Heart right ventricle (tissue), 16 donors: Measurements from ENCODE around the gene PCBP1. TPM values are rescaled to one million over a fixed set of nuclear protein-coding genes. Genes with fewer than 3 reads are reported as not detected.

Experiments
- ATAC-seq, 8 donors: fragments of 200-7000 bp; cut with Tn5 transposase; one replicate each; pipeline ENCODE4 v1.9.1; 2020; ENCODE audit warnings: mild to moderate bottlenecking in 8 of 8, moderate library complexity in 8 of 8, moderate number of reproducible peaks in 1 of 8
- DNase-seq, 2 donors: peaks; one replicate each; pipeline ENCODE4 v3.0.0-alpha.2; 2020
- H3K27ac ChIP-seq, 10 donors: fragments of 200-600 bp; sonication (generic) in 2 of 10; one replicate each; pipeline versions ENCODE4 v1.5.0 to v1.8.0; 2020 to 2022; ENCODE audit warnings: mild to moderate bottlenecking in 3 of 10
- H3K27me3 ChIP-seq, 7 donors: fragments of 200-600 bp; one replicate each; pipeline ENCODE4 v1.8.0; 2021 to 2022; ENCODE audit warnings: mild to moderate bottlenecking in 2 of 7
- H3K36me3 ChIP-seq, 9 donors: fragments of 200-600 bp; sonication (generic) in 1 of 9; one replicate each; pipeline versions ENCODE4 v1.5.0 to v1.8.0; 2020 to 2022; ENCODE audit warnings: mild to moderate bottlenecking in 2 of 9
- H3K4me1 ChIP-seq, 9 donors: fragments of 200-600 bp; sonication (generic) in 1 of 9; one replicate each; pipeline versions ENCODE4 v1.5.0 to v1.8.0; 2020 to 2022; ENCODE audit warnings: mild to moderate bottlenecking in 4 of 9
- H3K4me3 ChIP-seq, 10 donors: fragments of 200-600 bp; sonication (generic) in 2 of 10; one replicate each; pipeline versions ENCODE4 v1.5.0 to v1.8.0; 2020 to 2022; ENCODE audit warnings: mild to moderate bottlenecking in 7 of 10, moderate library complexity in 2 of 10
- H3K9me3 ChIP-seq, 11 donors: fragments of 200-600 bp in 10 of 11; sonication (generic) in 2 of 11; one replicate each; pipeline versions ENCODE4 v1.5.0 to v1.8.0; 2013 to 2022; ENCODE audit warnings: mild to moderate bottlenecking in 2 of 11, control low read depth in 1 of 11, moderate library complexity in 1 of 11
- CTCF ChIP-seq, 9 donors: fragments of 200-600 bp; sonication (generic) in 2 of 9; IDR thresholded peaks; one replicate each; pipeline versions ENCODE4 v1.5.0 to v1.8.0; 2021 to 2022; ENCODE audit warnings: antibody characterized with exemption in 9 of 9, mild to moderate bottlenecking in 5 of 9, moderate library complexity in 1 of 9
- WGBS, 2 donors: extraction: QIAGEN DNeasy Blood & Tissue Kit; methylation state at CpG; one replicate each; pipeline ENCODE4 v1.1.7; 2013; ENCODE audit warnings: inconsistent platforms in 1 of 2; 5-methylcytosine and 5-hydroxymethylcytosine counted together
- intact Hi-C, 10 donors: fragments of 100-400 bp; cut with DNase I; formaldehyde crosslinking; loops; one replicate each; pipeline versions ENCODE4 v1.11.1 to v1.14.2; 2022
- polyA plus RNA-seq, 2 donors: library from polyadenylated mRNA; stranded (reverse); fragments of 200-250 nt; gene quantifications; one replicate each; pipeline ENCODE4 v1.2.3, GENCODE V29; 2013
- total RNA-seq, 10 donors: library from RNA; stranded (reverse); fragmentation: NEBNext Ultra II Directional in 3 of 10; extraction: Animal tissue kit (Norgen Biotek cat#: 25700) in 3 of 10; gene quantifications; one replicate each; pipeline versions ENCODE4 v1.2.1 to v1.2.4, GENCODE V29; 2021 to 2023
- donor health status: Arrhythmogenic right ventricular cardiomyopathy.
- donor health status: ischemic (EF 13 %, LVEDD 7.1; RV severe dilation, severe dysfunction).
- donor health status: healthy with polysubstance abuse.
- donor health status: DM: no; HTN: yes; CAD: no.
- donor health status: DM: no; HTN: no; CAD: no.
- donor health status: ischemic (EF 25% LVEDD 6.9; RV normal size, moderate dysfunction).
- donor health status: ischemic (EF 25% LVEDD 5.7; RV mildly dilated, moderate dysfunction).
- donor health status: healthy.
- donor health status: DM: yes; HTN: yes; CAD: no.
- donor health status: Ischemic cardiomyopathy.
- donor health status: ischemic (EF 35%, LVEDD 5.7; RV mildly dilated, moderate dysfunction).
- donor health status: nonischemic (EF 11% LVEDD 7.7; RV severe dilation, severe dysfunction).
- donor health status: DM: yes; HTN: yes; CAD: no.
- donor health status: PGD.
- donor health status: ischemic (EF 29% LVEDD 5.4; RV normal size, mild dysfunction).
- donor health status: nonischemic (EF 23%, LVEDD 6.1; RV moderate dilation, normal function).

PCBP1 gene
- total and polyA plus RNA-seq, 12 donors, result 197 to 288 (median 224) TPM

- peak overlapping the region; percentile 53 to 98 (median 86) for H3K4me3 ChIP-seq
- no peak for TF ChIP-seq CTCF (IDR thresholded peaks at IDR 0.05)
- 10 to 12% methylated on average over 11 of the region's 11 CpGs for WGBS, 2 donors
- H3K4me1 ChIP-seq, result peaks cover 4 to 56% (median 34%) of the 10 kb centered on the region in 9 donors
- ATAC-seq (no peak), DNase-seq (peak in 1 of 2 donors; percentile 25)
- intact Hi-C loops, result loop anchor here in 8 of 10 donors (1.0 to 5.0 kb wide), 6 partner anchors 33 to 177 kb away; partner anchors contain the start of gene MXD1 (in 2 of the 8)
- peaks cover 0 to 19% (median under 1%) of the 10 kb centered on the region in 9 donors for H3K36me3 ChIP-seq
- no peaks in the 10 kb centered on the region for H3K9me3 ChIP-seq
- H3K27me3 ChIP-seq, result no peaks in the 10 kb centered on the region
- H3K27ac ChIP-seq, result peak overlapping the region in 9 of 10 donors; percentile 99 to 100 (median 100)
Measured at GRCh38 chr2:70089220-70089982, 2.1 kb downstream of the PCBP1 start.

- H3K9me3 ChIP-seq, result no peaks in the 10 kb centered on the region
- intact Hi-C loops, result loop anchor here in 8 of 10 donors (1.0 to 5.0 kb wide), 6 partner anchors 32 to 178 kb away; partner anchors contain the start of gene MXD1 (in 2 of the 8)
- no peak for DNase-seq
- H3K4me3 ChIP-seq, result peak overlapping the region in 9 of 10 donors; percentile 53 to 98 (median 84)
- H3K4me1 ChIP-seq, result peaks cover 2 to 56% (median 32%) of the 10 kb centered on the region in 9 donors
- no peak for ATAC-seq
- peak overlapping the region in 9 of 10 donors; percentile 99 to 100 (median 100) for H3K27ac ChIP-seq
- no peaks in the 10 kb centered on the region for H3K27me3 ChIP-seq
- 57 to 59% methylated on average over 6 of the region's 6 CpGs for WGBS, 2 donors
- peaks cover 0 to 19% (median 0%) of the 10 kb centered on the region in 9 donors for H3K36me3 ChIP-seq
- TF ChIP-seq CTCF (IDR thresholded peaks at IDR 0.05), result no peak
Measured at GRCh38 chr2:70089983-70090525, 2.8 kb downstream of the PCBP1 start.

- Histone ChIP-seq H3K4me3 (no peak overlapping the region), H3K4me1 (peaks cover 0 to 56% (median 32%) of the 10 kb centered on the region in 9 donors), H3K9me3 (no peaks in the 10 kb centered on the region), H3K27ac (peak overlapping the region in 6 of 10 donors; percentile 8 to 100 (median 100)), H3K27me3 (no peaks in the 10 kb centered on the region), H3K36me3 (peaks cover 0 to 19% (median 0%) of the 10 kb centered on the region in 9 donors)
- no peak for TF ChIP-seq CTCF (IDR thresholded peaks at IDR 0.05)
- DNase-seq (no peak), ATAC-seq (no peak)
- intact Hi-C loops, result no loop called here
- WGBS, 2 donors, result 95 to 96% methylated on average over 4 of the region's 4 CpGs
Measured at GRCh38 chr2:70090706-70091334, 3.5 kb downstream of the PCBP1 start.

GRCh38 chr2:70091364-70091763, 4.1 kb downstream of the PCBP1 start:
- ATAC-seq (no peak), DNase-seq (no peak)
- H3K27me3 ChIP-seq, result no peaks in the 10 kb centered on the region
- no peak for TF ChIP-seq CTCF (IDR thresholded peaks at IDR 0.05)
- peaks cover 0 to 60% (median 31%) of the 10 kb centered on the region in 9 donors for H3K4me1 ChIP-seq
- intact Hi-C loops, result no loop called here
- peak overlapping the region in 3 of 10 donors; percentile 2 to 100 (median 13) for H3K27ac ChIP-seq
- H3K36me3 ChIP-seq, result peaks cover 0 to 19% (median 0%) of the 10 kb centered on the region in 9 donors
- WGBS, 2 donors, result 61 to 72% methylated on average over 2 of the region's 2 CpGs
- H3K4me3 ChIP-seq, result no peak overlapping the region
- no peaks in the 10 kb centered on the region for H3K9me3 ChIP-seq
